Measurements from ENCODE around the gene CARD19. TPM values are rescaled to one million over a fixed set of nuclear protein-coding genes. Genes with fewer than 3 reads are reported as not detected.
"Not testable (repeated sequence)": the region's sequence is repeated elsewhere in the genome, so short reads cannot be mapped to it uniquely, and the experiment has no call there.

CARD19 gene
- polyA plus RNA-seq, 1 donor from 2014 or later: 36.2 TPM

DNA sequence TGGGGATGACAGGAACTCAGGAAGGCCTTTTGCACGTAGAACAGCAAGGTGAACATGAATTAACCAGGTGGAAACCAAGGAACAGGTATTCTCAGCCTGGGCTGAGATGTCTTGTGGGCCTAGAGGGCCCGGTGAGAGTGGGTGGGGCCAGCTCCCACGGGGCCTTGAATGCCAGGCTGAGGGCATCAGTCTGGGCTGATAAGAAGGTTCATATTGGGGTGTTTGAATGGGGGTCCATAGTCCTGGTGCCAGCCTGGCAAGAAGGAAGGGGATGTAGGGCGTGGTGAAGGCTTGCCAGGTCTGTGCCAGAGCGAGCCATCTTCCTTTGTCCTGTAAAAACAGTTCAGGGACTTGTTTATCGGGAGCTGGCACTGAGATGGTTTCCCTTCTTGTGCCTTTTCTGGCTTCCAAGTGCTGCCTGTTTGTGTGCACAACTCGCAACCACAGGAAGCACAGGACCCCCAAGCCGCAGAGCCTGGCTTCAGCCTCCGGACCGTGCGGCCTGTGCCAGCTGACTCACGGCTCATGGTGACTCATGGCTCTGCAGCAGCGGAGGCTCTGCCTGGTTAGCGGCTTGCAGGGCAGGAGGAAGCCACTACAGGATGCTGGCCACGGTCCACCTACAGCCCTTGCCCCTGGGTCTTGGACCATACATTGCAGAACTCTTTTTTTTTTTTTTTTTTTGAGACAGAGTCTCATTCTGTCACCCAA lies 2.4 kb downstream of the CARD19 start:
- H3K4me1 Mint-ChIP-seq: peaks cover 28 to 38% (median 34%) of the 10 kb centered on the region in 3 donors
- H3K4me3 Mint-ChIP-seq: peak overlapping the region; percentile 39 to 84 (median 64)

DNA sequence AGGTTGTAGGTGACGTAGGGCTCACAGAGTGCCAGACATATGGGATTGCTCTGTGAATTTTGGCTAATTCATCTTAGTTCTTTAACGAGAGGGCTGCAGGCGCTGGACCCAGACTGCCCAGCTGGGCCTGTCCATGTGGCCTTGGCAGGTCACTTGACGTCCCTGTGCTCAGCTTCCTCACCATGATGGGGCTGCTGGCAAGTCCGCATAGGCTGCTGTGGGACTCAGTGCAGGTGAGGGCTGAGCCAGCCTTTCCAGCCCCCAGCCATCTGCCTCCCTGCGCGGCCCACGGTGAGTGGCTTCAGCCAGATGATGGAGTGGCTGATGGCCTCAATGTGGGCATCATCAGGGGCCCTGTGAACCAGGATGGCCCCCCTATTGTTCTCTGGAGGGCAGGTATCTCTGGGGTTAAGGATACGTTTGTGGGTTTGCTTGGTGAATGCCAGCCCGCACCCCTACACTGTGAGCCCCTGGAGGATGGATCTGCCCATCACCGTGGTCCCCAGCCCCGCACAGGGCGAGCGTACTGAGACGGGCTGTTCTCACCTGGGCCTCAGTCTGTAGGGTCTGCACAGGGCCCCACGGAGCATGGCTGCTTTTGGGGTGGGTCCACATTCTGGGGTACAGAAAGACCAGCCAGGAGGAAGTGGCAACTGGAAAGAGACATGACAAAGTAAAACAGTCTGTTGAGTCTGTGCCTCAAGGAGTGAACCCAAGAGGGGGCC lies 3.7 kb downstream of the CARD19 start:
- H3K9me3 Mint-ChIP-seq: peaks cover 2 to 7% (median 3%) of the 10 kb centered on the region in 3 donors
- H3K36me3 Mint-ChIP-seq: peaks cover 11% of the 10 kb centered on the region
- no peak overlapping the region for H3K27ac Mint-ChIP-seq
- no peaks in the 10 kb centered on the region for H3K27me3 Mint-ChIP-seq
- H3K4me1 Mint-ChIP-seq: peaks cover 17 to 26% (median 24%) of the 10 kb centered on the region in 3 donors
- H3K4me3 Mint-ChIP-seq: peak overlapping the region in 2 of 4 donors; percentile 66 to 73

More for the DNA sequence above, 2.4 kb downstream of the CARD19 start:
- peak overlapping the region; percentile 30 to 75 (median 51) for H3K27ac Mint-ChIP-seq
- H3K9me3 Mint-ChIP-seq: peaks cover 0 to under 1% (median under 1%) of the 10 kb centered on the region in 3 donors
- peaks cover 6% of the 10 kb centered on the region for H3K36me3 Mint-ChIP-seq
- no peaks in the 10 kb centered on the region for H3K27me3 Mint-ChIP-seq

DNA sequence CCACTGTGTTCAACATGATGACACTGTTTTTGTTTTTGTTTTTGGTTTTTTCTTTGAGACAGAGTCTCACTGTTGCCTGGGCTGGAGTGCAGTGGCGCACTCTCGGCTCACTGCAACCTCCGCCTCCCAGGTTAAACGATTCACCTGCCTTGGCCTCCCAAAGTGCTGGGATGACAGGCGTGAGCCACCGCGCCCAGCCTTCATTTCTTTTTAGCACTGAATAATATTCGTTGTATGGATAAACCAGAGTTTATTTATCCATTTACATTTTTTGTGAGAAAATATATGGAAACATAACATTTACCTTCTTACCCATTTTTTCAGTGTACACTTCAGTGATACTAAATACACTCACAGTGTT lies 4.2 kb downstream of the CARD19 start:
- H3K9me3 Mint-ChIP-seq: peaks cover 2 to 10% (median 4%) of the 10 kb centered on the region in 3 donors
- peak overlapping the region in 1 of 4 donors; percentile 53 for H3K4me3 Mint-ChIP-seq
- H3K4me1 Mint-ChIP-seq: peaks cover 14 to 24% (median 22%) of the 10 kb centered on the region in 3 donors
- H3K27me3 Mint-ChIP-seq: no peaks in the 10 kb centered on the region
- H3K27ac Mint-ChIP-seq: peak overlapping the region in 2 of 3 donors; percentile 30 to 87
- peaks cover 12% of the 10 kb centered on the region for H3K36me3 Mint-ChIP-seq

DNA sequence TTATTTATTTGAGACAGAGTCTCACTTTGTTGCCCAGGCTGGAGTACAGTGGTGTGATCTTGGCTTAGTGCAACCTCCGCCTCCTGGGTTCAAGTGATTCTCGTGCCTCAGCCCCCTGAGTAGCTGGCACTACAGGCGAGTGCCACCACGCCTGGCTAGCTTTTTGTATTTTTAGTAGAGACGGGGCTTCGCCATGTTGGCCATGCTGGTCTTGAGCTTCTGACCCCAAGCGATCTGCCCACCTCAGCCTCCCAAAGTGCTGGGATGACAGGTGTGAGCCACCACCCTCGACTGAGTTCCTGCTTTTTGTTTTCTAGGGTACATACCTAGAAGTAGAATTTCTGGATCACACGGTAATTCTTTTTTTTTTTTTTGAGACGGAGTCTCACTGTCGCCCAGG lies 5.1 kb downstream of the CARD19 start:
- not testable (repeated sequence) for H3K27me3 Mint-ChIP-seq, H3K9me3 Mint-ChIP-seq, H3K27ac Mint-ChIP-seq, H3K4me3 Mint-ChIP-seq
- peaks cover 21 to 26% (median 24%) of the 10 kb centered on the region in 3 donors for H3K4me1 Mint-ChIP-seq
- H3K36me3 Mint-ChIP-seq: peaks cover 12% of the 10 kb centered on the region

DNA sequence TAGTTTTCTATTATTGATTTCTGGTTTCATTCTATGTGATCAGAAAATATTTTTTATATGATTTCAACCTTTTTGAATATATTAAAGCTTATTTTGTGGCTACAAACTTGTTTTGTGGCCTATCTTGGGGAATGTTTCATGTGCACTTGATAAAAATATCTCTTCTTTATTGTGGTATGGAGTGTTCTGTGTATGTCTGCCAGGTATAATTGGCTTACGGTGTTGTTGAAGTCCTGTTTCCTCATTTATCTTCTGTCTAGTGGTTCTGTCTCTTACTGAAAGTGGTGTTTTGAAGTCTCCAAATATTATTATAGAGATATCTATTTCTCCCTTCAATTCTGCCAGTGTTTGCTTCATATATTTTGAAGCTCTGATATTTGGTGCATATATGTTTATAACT lies 9.6 kb downstream of the CARD19 start:
- peaks cover 2% of the 10 kb centered on the region for H3K27me3 Mint-ChIP-seq
- H3K9me3 Mint-ChIP-seq: peaks cover 4 to 10% (median 4%) of the 10 kb centered on the region in 3 donors
- peaks cover 8% of the 10 kb centered on the region for H3K36me3 Mint-ChIP-seq
- peak overlapping the region in 1 of 4 donors; percentile 75 for H3K4me3 Mint-ChIP-seq
- peaks cover 10 to 16% (median 13%) of the 10 kb centered on the region in 3 donors for H3K4me1 Mint-ChIP-seq
- H3K27ac Mint-ChIP-seq: no peak overlapping the region

DNA sequence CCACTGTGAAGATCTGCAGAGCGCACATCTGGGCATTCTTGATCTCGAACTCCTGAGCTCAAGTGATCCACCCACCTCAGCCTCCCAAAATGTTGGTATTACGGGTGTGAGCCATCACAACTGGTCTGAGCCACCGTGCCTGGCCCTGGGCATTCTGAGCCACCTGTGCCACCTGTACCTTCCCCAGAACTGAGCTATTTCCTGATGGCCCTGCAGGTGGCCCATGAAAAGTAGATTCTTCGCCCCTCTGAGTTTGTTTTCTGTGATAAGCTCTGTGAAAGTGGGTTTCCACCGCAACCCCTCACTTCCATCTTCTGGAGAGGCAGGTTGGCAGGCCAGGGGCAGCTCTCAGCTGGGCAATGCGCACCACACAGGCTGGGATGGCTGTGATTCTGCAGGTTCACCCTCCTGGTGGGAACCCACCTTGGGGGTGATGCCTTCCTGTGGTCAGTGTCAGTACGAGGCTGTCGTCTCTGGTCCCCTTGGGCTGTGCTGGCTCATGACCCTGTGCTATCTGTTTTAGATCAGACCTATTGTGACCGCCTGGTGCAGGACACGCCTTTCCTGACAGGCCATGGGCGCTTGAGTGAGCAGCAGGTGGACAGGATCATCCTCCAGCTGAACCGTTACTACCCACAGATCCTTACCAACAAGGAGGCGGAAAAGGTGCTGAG lies 11.3 kb downstream of the CARD19 start:
- H3K9me3 Mint-ChIP-seq: peaks cover 4 to 10% (median 4%) of the 10 kb centered on the region in 3 donors
- H3K4me1 Mint-ChIP-seq: peaks cover 10 to 19% (median 13%) of the 10 kb centered on the region in 3 donors
- H3K4me3 Mint-ChIP-seq: no peak overlapping the region
- peak overlapping the region in 1 of 3 donors; percentile 47 for H3K27ac Mint-ChIP-seq
- H3K36me3 Mint-ChIP-seq: peaks cover 9% of the 10 kb centered on the region
- peaks cover 2% of the 10 kb centered on the region for H3K27me3 Mint-ChIP-seq

DNA sequence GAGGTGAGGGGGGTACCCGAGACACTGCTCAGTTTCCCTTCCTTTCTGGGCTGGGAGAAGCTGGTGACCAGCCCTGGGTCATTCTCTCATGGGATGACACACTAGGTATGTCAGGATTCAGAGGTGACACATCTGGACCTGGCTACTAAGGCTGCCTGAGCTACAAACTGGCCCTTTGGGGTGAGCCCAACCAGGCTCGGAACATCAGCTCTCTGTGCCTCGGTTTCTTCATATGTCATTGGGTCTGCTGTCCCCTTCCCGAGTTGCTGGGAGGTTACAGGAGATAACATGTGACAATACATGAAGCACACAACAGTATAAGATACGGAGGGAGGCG lies 11.8 kb downstream of the CARD19 start:
- Mint-ChIP-seq H3K27ac (peak overlapping the region in 1 of 3 donors; percentile 47), H3K36me3 (peaks cover 9% of the 10 kb centered on the region), H3K4me1 (peaks cover 10 to 19% (median 13%) of the 10 kb centered on the region in 3 donors), H3K27me3 (peaks cover 2% of the 10 kb centered on the region), H3K4me3 (peak overlapping the region in 1 of 4 donors; percentile 63), H3K9me3 (peaks cover 4 to 10% (median 4%) of the 10 kb centered on the region in 3 donors)

DNA sequence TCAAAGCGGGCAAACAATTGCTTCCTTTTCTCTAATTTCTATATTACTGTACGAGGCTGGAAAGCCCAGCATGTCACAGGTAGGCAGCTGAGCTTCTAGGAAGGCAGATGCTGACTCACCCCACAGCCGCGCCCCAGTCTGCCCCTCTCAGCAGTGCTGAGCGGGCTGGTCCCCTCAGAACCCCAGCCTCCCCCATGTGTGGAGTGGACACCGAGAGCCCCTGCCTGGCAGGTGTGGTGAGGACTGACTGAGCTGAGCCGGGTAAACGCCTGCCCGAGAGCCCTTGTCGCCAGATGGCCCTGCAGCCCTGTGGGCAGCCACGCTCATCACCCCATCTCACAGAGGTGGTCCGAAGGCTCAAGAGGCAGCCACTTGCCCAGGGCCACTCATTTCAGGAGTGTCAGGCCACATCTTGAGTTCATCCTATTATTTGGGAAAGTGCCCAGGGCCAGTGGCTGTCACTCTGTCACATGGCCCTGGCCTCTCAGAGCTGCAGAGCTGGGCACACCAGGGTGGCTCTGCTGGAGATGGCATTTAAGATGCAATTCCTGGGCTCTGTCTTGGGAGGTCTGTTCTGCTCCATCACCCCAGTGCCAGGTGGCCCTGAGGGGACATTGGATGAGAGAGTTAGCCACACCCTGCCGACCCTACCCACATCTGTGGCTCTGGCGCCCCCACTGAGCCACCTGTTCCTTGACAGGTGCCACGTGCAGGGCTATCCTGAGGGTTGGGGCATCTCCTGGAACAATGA lies 12.4 kb downstream of the CARD19 start:
- H3K4me1 Mint-ChIP-seq: peaks cover 10 to 19% (median 13%) of the 10 kb centered on the region in 3 donors
- H3K27me3 Mint-ChIP-seq: peaks cover 2% of the 10 kb centered on the region
- peaks cover 9% of the 10 kb centered on the region for H3K36me3 Mint-ChIP-seq
- H3K9me3 Mint-ChIP-seq: peaks cover 3 to 8% (median 3%) of the 10 kb centered on the region in 3 donors
- no peak overlapping the region for H3K27ac Mint-ChIP-seq
- peak overlapping the region in 2 of 4 donors; percentile 52 to 67 for H3K4me3 Mint-ChIP-seq

DNA sequence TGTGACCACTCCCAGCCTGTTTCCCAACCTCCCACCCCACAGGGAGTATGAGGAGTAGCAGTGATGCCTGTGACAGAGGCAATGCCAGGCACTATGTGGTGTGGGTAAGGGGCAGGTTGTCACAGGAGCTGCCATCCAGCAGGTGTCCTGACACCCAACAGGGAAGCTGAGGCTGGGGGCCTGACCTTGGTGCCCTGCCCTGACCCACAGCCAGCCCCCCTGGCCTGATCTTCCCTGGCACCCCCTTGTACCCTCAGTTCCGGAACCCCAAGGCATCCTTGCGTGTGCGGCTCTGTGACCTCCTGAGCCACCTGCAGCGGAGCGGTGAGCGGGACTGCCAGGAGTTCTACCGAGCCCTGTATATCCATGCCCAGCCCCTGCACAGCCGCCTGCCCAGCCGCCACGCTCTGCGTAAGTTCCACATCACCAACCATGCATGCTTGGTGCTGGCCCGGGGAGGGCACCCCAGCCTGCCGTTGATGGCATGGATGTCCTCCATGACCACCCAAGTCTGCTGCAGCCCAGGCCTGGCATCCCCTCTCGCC lies 14.4 kb downstream of the CARD19 start:
- peak overlapping the region in 1 of 4 donors; percentile 47 for H3K4me3 Mint-ChIP-seq
- H3K4me1 Mint-ChIP-seq: peaks cover 12 to 15% (median 13%) of the 10 kb centered on the region in 3 donors
- peaks cover 3% of the 10 kb centered on the region for H3K36me3 Mint-ChIP-seq
- H3K9me3 Mint-ChIP-seq: peaks cover 0 to 2% (median 0%) of the 10 kb centered on the region in 3 donors
- H3K27ac Mint-ChIP-seq: no peak overlapping the region
- H3K27me3 Mint-ChIP-seq: peaks cover 2% of the 10 kb centered on the region

DNA sequence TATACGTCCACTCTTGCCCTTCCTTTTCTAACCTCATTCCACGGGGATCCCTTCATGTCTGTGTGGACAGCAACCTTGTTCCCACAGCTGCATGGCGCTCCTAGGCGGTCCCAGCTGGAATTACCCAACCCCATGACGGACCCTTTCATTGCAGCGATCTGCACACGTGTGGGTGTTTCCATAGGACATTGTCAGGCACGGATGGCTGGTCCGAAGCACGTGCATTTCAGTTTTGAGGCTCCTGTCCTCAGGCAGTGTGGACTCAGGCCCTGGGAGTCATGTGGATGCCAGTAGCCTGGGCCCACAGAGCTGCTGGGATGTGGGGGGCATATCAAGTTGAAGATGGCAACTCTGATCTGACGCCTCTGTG lies 15.0 kb downstream of the CARD19 start:
- Mint-ChIP-seq H3K4me1 (peaks cover 7 to 14% (median 10%) of the 10 kb centered on the region in 3 donors), H3K27me3 (peaks cover 2% of the 10 kb centered on the region), H3K4me3 (peak overlapping the region in 1 of 4 donors; percentile 29), H3K27ac (peak overlapping the region in 1 of 3 donors; percentile 39), H3K36me3 (peaks cover 3% of the 10 kb centered on the region), H3K9me3 (no peaks in the 10 kb centered on the region)

DNA sequence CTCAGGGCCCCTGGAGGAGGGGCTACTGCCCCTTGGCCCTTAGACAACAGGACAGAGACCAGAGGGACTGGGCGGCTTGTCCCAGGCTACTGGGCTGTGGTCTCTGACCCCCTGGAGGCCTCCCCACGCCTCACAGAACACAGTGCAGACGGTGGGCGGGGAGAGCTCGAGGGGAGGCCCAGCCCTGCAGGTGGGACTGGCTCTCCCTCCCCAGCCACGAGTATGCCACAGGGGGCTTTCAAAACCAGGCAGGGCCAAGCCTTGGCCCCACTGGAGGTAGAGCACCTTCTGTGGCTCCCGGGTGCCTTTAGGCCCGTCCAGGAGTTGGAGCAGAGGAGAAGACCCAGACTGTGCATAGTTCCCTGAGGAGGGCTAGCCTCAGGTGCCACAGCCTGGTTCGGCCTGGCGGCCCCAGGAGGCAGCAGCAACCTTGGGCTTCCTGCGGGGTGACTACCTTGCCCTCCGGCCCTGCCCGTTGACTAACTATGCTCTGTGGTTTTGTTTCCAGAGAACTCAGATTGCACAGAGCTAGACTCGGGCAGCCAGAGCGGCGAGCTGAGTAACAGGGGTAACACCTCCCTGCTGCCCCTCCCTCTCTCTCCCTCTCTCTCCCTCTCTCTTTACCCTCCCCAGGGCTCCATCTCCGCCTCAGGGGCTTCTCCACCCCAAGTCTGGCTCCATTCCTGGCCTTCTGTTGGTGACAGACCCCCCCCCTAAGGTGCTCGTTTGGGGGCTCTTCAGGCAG lies 15.5 kb downstream of the CARD19 start:
- peaks cover 3% of the 10 kb centered on the region for H3K36me3 Mint-ChIP-seq
- no peaks in the 10 kb centered on the region for H3K9me3 Mint-ChIP-seq
- H3K27ac Mint-ChIP-seq: no peak overlapping the region

DNA sequence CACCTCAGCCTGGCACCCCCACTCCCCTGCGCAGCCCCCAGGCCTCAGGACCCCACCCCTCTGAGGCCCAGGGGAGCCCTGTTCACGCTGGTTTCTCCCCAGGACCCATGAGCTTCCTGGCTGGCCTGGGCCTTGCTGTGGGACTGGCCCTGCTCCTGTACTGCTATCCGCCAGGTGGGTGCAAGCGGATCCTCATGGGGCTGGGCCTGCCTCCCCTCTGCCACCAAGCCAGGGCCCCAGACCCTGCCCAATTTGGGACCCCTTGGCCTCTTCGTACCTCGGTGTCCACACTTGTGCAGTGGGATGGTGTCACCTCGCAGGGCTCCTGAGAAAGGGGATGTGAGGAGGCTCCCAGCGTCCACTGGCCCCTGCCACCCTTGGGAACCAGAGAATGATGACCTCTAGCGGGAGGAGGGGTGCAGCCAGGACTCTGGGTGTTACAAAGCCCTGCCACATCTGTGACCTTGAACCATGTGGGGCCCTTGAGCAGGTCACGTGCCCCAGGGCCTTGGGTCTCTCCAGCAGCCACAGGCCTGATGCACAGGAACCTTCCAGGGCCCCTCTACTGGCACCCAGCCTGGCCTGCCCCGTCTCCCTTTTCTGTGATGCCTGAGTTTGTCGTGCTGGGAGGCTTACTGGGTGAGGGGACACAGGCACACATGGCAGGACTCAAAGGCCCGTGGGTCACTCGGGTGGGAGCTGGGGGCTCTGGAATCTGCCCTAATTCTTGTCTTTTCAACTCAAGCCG lies 16.3 kb downstream of the CARD19 start:
- Mint-ChIP-seq H3K27me3 (peaks cover 2% of the 10 kb centered on the region), H3K27ac (no peak overlapping the region), H3K4me1 (peaks cover 6 to 12% (median 10%) of the 10 kb centered on the region in 3 donors), H3K36me3 (peaks cover 3% of the 10 kb centered on the region), H3K9me3 (no peaks in the 10 kb centered on the region), H3K4me3 (no peak overlapping the region)

More for the DNA sequence above, 15.5 kb downstream of the CARD19 start:
- Mint-ChIP-seq H3K27me3 (peaks cover 2% of the 10 kb centered on the region), H3K4me3 (no peak overlapping the region), H3K4me1 (peaks cover 6 to 13% (median 10%) of the 10 kb centered on the region in 3 donors)

DNA sequence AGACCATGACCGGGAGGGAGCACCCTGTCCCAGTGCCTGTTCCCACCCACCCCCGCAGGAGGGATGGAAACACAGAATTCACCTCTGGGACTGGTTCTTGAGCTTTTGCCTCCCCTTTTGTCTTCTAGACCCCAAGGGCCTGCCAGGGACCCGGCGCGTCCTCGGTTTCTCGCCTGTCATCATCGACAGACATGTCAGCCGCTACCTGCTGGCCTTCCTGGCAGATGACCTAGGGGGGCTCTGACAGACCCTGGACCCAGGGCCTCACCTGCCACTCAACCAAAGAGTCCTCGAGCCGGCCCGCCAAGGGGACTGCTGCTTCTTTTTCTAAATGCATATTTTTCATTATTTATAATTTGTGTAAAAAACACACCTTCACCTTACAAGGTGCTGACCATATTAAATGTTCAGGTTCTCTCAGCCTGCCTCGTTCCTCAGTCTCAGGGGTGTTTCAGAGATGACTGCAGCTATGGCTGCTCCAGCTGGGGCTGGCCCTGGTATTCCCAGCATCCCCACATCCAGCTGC lies 16.9 kb downstream of the CARD19 start:
- Mint-ChIP-seq H3K9me3 (no peaks in the 10 kb centered on the region), H3K36me3 (peaks cover 3% of the 10 kb centered on the region), H3K27me3 (peaks cover 2% of the 10 kb centered on the region), H3K4me3 (peak overlapping the region in 1 of 4 donors; percentile 63), H3K27ac (no peak overlapping the region), H3K4me1 (peaks cover 6 to 11% (median 10%) of the 10 kb centered on the region in 3 donors)

All from IgD-negative memory B cell (primary cell).